ENCODE measurements around the gene CFAP157. TPM values are rescaled to one million over a fixed set of nuclear protein-coding genes. Genes with fewer than 3 reads are reported as not detected.

CFAP157 gene
- polyA plus RNA-seq, 3 donors = 0.11 to 0.77 (median 0.41) TPM

GRCh38 chr9:127729522-127730256 is 22.9 kb downstream of the CFAP157 start:
- WGBS, 3 donors = 90 to 91% (median 91%) methylated on average over 18 of the region's 18 CpGs

GRCh38 chr9:127730262-127730661 is 23.5 kb downstream of the CFAP157 start:
- WGBS, 3 donors = 88 to 95% (median 91%) methylated on average over 6 to 9 of the region's 9 CpGs
- no peak overlapping the region for H3K27ac ChIP-seq (ENCODE audit: low read depth, low read length)

More at GRCh38 chr9:127729522-127730256, 22.9 kb downstream of the CFAP157 start:
- H3K27ac ChIP-seq (ENCODE audit: low read depth, low read length) = no peak overlapping the region

GRCh38 chr9:127730799-127731410 is 24.1 kb downstream of the CFAP157 start:
- H3K27ac ChIP-seq (ENCODE audit: low read depth, low read length) = no peak overlapping the region
- WGBS, 3 donors = 83 to 94% (median 90%) methylated on average over 9 of the region's 9 CpGs

- H3K27ac ChIP-seq (ENCODE audit: low read depth, low read length) = no peak overlapping the region
- WGBS, 3 donors = 77 to 83% (median 79%) methylated on average over 15 to 16 of the region's 16 CpGs
Observed at GRCh38 chr9:127731938-127732337, 25.1 kb downstream of the CFAP157 start.

GRCh38 chr9:127732444-127732843 is 25.7 kb downstream of the CFAP157 start:
- H3K27ac ChIP-seq (ENCODE audit: low read depth, low read length) = no peak overlapping the region
- 93 to 95% (median 94%) methylated on average over 21 of the region's 21 CpGs for WGBS, 3 donors

GRCh38 chr9:127733614-127734013 is 26.8 kb downstream of the CFAP157 start:
- no peak overlapping the region for H3K27ac ChIP-seq (ENCODE audit: low read depth, low read length)
- 52 to 85% (median 58%) methylated on average over 2 of the region's 2 CpGs for whole genome bisulfite sequencing, 3 donors

GRCh38 chr9:127734247-127734746 is 27.5 kb downstream of the CFAP157 start:
- no peak overlapping the region for H3K27ac ChIP-seq (ENCODE audit: low read depth, low read length)
- WGBS, 3 donors = 34 to 47% (median 45%) methylated on average over 22 of the region's 22 CpGs

GRCh38 chr9:127734747-127735529 is 28.1 kb downstream of the CFAP157 start, which contains the start of gene TOR2A:
Gene TOR2A (minus strand): TSS chr9:127735294. CDS start chr9:127735270, 24 bp downstream.
- H3K27ac ChIP-seq (ENCODE audit: low read depth, low read length) = peak within 1 kb of the TSS; percentile 68
- WGBS, 3 donors = 0% methylated on average over 70 to 76 of the region's 76 CpGs

- WGBS, 3 donors = 27 to 36% (median 35%) methylated on average over 15 of the region's 15 CpGs
- no peak overlapping the region for H3K27ac ChIP-seq (ENCODE audit: low read depth, low read length)
Observed at GRCh38 chr9:127735530-127736185, 28.9 kb downstream of the CFAP157 start.

GRCh38 chr9:127738666-127739065 is 31.9 kb downstream of the CFAP157 start:
- H3K27ac ChIP-seq (ENCODE audit: low read depth, low read length) = no peak overlapping the region
- 84 to 94% (median 89%) methylated on average over 13 of the region's 13 CpGs for WGBS, 3 donors

GRCh38 chr9:127739614-127740330 is 33.0 kb downstream of the CFAP157 start:
- WGBS, 3 donors = 80 to 82% (median 81%) methylated on average over 19 of the region's 19 CpGs
- no peak overlapping the region for H3K27ac ChIP-seq (ENCODE audit: low read depth, low read length)

- 19 to 79% (median 70%) methylated on average over 38 of the region's 38 CpGs for WGBS, 3 donors
- no peak overlapping the region for H3K27ac ChIP-seq (ENCODE audit: low read depth, low read length)
Observed at GRCh38 chr9:127741831-127742434, 35.1 kb downstream of the CFAP157 start.

- H3K27ac ChIP-seq (ENCODE audit: low read depth, low read length) = no peak overlapping the region
- 23 to 70% (median 69%) methylated on average over 33 of the region's 33 CpGs for WGBS, 3 donors
Observed at GRCh38 chr9:127742435-127743088, 35.8 kb downstream of the CFAP157 start.

GRCh38 chr9:127744398-127745110 is 37.8 kb downstream of the CFAP157 start:
- WGBS, 3 donors = 91 to 92% (median 91%) methylated on average over 17 to 19 of the region's 19 CpGs
- H3K27ac ChIP-seq (ENCODE audit: low read depth, low read length) = no peak overlapping the region

GRCh38 chr9:127746959-127747569 is 40.3 kb downstream of the CFAP157 start:
- H3K27ac ChIP-seq (ENCODE audit: low read depth, low read length) = no peak overlapping the region
- 56 to 87% (median 80%) methylated on average over 15 of the region's 15 CpGs for WGBS, 3 donors
